OCI-LY7 (cell line): ENCODE data around the gene DOCK3.

Experiments
- EZH2phosphoT487 ChIP-seq: fragments of 200-600 bp; sonication (generic); IDR thresholded peaks from 2 replicates; pipeline ENCODE4 v1.6.1; 2018; ENCODE audit warnings: low read depth, borderline replicate concordance, mild to moderate bottlenecking, mixed run types, antibody characterized with exemption, low read length, moderate library complexity, mixed read lengths
- TF ChIP-seq, protein P1 (sequence below): fragments of 200-600 bp; sonication (generic); conservative IDR thresholded peaks from 2 replicates; pipeline ENCODE4 v1.5.1; 2014; ENCODE audit warnings: mild to moderate bottlenecking, antibody characterized with exemption, low read length, moderate library complexity, mixed read lengths

DNA sequence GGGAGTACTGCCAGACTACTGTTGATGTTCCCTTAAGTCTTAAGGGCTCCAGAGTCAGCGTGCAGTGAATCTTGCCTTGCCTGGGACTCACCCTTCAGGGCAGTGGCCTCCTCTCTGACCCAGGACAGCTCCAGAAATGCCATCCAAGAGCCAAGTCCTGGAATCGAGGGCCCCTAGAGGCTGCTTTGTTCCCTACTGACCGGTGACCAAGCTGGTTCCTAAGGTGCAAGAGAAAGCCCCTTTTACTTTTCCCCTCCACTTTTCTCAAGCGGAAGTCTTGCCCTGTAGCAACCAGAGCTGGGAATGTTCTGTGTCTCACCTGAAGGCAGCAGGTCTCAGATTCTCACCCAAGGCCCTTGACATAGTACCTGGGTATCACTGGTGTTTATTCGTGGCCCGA is 238.0 kb downstream of the DOCK3 start:
- TF ChIP-seq, protein P1, sequence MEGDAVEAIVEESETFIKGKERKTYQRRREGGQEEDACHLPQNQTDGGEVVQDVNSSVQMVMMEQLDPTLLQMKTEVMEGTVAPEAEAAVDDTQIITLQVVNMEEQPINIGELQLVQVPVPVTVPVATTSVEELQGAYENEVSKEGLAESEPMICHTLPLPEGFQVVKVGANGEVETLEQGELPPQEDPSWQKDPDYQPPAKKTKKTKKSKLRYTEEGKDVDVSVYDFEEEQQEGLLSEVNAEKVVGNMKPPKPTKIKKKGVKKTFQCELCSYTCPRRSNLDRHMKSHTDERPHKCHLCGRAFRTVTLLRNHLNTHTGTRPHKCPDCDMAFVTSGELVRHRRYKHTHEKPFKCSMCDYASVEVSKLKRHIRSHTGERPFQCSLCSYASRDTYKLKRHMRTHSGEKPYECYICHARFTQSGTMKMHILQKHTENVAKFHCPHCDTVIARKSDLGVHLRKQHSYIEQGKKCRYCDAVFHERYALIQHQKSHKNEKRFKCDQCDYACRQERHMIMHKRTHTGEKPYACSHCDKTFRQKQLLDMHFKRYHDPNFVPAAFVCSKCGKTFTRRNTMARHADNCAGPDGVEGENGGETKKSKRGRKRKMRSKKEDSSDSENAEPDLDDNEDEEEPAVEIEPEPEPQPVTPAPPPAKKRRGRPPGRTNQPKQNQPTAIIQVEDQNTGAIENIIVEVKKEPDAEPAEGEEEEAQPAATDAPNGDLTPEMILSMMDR: no peak
- TF ChIP-seq EZH2phosphoT487: no peak
